ENCODE measurements around the gene HMGN1. TPM values are rescaled to one million over a fixed set of nuclear protein-coding genes. Genes with fewer than 3 reads are reported as not detected.

HMGN1 gene
- total and polyA plus RNA-seq, 4 donors = 34.6 to 92.3 (median 55.0) TPM

DNA sequence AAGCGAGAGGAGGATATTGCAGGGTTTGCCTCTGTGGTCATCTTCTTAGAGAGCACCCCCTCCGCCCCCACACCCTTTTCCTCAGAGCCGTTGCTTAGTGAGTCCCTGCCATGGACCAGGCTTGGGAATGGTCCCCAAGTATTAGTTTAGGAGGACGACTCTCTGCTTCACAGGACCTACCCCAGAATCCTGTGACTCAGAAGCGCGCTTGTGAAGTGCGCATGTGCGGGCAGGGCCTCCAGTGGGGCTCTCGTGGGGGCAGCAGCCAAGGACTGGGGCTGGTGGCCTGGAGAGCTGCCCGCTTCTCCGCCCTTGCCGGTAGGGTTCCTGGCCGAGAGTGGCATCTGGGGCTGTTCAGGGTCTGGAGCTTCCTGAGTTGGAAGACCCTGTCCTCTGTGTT lies 37.3 kb upstream of the HMGN1 start:
- H3K27ac ChIP-seq (ENCODE audit: low read depth in 1 of 2, low read length in 2 of 2) = peak overlapping the region; percentile 82 to 86
- no peak overlapping the region for H3K4me3 ChIP-seq (ENCODE audit: low read depth in 1 of 3, low read length in 3 of 3)
- 70% methylated on average over 13 of the region's 13 CpGs for WGBS
- H3K9me3 ChIP-seq (ENCODE audit: control insufficient read depth in 4 of 4, low read length in 3 of 4) = no peaks in the 10 kb centered on the region
- H3K9ac ChIP-seq (ENCODE audit: low read depth in 1 of 2, low read length in 2 of 2) = peak overlapping the region in 1 of 2 donors; percentile 16
- peaks cover 0 to 1% (median 0%) of the 10 kb centered on the region in 4 donors for H3K36me3 ChIP-seq (ENCODE audit: control insufficient read depth in 4 of 4, insufficient read depth in 3 of 4, low read depth in 1 of 4, low read length in 3 of 4)
- peak; percentile 36 for DNase-seq (ENCODE audit: low spot score)
- H3K4me1 ChIP-seq (ENCODE audit: control insufficient read depth in 4 of 4, insufficient read depth in 4 of 4, low read length in 3 of 4) = peaks cover 4 to 27% (median 14%) of the 10 kb centered on the region in 4 donors
- TF ChIP-seq GABPA (IDR thresholded peaks at IDR 0.05 in 1 of 2, conservative IDR thresholded peaks at IDR 0.05 in 1 of 2) (no peak), HNF4A (conservative IDR thresholded peaks at IDR 0.05) (no peak), HNF4G (IDR thresholded peaks at IDR 0.05) (no peak), NR2F2 (IDR thresholded peaks at IDR 0.05) (no peak)
- H3K27me3 ChIP-seq (ENCODE audit: control insufficient read depth in 4 of 4, insufficient read depth in 4 of 4, low read length in 3 of 4) = no peaks in the 10 kb centered on the region

DNA sequence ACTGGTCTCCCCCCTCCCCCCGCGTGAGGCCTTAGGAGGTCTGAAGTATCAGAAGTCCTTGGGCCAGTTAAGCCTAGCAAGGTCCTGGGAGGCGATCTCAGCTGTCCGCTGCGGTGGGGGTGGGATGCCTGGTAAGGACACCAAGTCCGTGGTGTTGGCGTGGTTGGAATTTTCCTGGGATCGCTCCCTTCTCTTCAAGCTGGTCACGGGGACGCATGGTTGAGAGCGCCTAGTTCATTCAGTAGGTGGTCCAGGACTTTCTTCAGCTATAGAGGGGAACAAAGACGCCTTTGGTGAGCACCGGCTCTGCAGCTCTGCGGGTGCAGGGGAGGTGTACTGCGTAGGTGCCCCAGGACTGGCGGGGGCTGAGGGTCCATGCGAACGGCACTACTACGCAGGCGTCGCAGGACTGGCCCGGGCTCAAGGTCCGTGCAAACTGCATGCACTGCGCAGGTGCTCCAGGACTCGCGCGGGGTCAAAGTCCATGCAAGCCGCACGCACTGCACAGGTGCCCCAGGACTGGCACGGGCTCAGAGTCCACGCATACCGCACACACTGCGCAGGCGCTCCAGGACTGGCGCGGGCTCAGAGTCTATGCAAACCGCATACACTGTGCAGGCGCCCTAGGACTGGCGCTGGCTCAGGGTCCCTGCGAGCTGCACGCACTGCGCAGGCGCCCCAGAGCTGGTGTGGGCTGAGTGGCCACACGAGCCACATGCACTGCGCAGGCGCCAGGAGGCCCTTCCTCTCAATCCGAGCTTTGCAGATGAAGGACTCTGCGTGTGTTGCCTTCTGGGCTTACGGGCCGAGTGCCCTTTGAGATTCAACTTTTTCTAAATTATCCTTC lies 36.6 kb upstream of the HMGN1 start:
- H3K4me3 ChIP-seq (ENCODE audit: low read depth in 1 of 3, low read length in 3 of 3) = peak overlapping the region; percentile 40 to 62 (median 44)
- TF ChIP-seq RAD21 (IDR thresholded peaks at IDR 0.05) = no peak
- TF ChIP-seq TAF1 (conservative IDR thresholded peaks at IDR 0.05) = no peak
- no peak for TF ChIP-seq MAX (IDR thresholded peaks at IDR 0.05)
- peak in 1 of 2 donors; percentile 8 for TF ChIP-seq JUND (IDR thresholded peaks at IDR 0.05)
- TF ChIP-seq, protein P1, sequence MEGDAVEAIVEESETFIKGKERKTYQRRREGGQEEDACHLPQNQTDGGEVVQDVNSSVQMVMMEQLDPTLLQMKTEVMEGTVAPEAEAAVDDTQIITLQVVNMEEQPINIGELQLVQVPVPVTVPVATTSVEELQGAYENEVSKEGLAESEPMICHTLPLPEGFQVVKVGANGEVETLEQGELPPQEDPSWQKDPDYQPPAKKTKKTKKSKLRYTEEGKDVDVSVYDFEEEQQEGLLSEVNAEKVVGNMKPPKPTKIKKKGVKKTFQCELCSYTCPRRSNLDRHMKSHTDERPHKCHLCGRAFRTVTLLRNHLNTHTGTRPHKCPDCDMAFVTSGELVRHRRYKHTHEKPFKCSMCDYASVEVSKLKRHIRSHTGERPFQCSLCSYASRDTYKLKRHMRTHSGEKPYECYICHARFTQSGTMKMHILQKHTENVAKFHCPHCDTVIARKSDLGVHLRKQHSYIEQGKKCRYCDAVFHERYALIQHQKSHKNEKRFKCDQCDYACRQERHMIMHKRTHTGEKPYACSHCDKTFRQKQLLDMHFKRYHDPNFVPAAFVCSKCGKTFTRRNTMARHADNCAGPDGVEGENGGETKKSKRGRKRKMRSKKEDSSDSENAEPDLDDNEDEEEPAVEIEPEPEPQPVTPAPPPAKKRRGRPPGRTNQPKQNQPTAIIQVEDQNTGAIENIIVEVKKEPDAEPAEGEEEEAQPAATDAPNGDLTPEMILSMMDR (IDR thresholded peaks at IDR 0.05; ENCODE audit: low read depth, low read length, missing input control) = no peak
- TF ChIP-seq REST (IDR thresholded peaks at IDR 0.05) = no peak
- TF ChIP-seq, protein P2, sequence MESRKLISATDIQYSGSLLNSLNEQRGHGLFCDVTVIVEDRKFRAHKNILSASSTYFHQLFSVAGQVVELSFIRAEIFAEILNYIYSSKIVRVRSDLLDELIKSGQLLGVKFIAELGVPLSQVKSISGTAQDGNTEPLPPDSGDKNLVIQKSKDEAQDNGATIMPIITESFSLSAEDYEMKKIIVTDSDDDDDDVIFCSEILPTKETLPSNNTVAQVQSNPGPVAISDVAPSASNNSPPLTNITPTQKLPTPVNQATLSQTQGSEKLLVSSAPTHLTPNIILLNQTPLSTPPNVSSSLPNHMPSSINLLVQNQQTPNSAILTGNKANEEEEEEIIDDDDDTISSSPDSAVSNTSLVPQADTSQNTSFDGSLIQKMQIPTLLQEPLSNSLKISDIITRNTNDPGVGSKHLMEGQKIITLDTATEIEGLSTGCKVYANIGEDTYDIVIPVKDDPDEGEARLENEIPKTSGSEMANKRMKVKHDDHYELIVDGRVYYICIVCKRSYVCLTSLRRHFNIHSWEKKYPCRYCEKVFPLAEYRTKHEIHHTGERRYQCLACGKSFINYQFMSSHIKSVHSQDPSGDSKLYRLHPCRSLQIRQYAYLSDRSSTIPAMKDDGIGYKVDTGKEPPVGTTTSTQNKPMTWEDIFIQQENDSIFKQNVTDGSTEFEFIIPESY (IDR thresholded peaks at IDR 0.05) = peak; percentile 66
- TF ChIP-seq RXRA (IDR thresholded peaks at IDR 0.05) = peak; percentile 31 to 58
- no peak for TF ChIP-seq GABPA (IDR thresholded peaks at IDR 0.05 in 1 of 2, conservative IDR thresholded peaks at IDR 0.05 in 1 of 2)
- peak; percentile 87 for TF ChIP-seq SP1 (IDR thresholded peaks at IDR 0.05)
- TF ChIP-seq NR2F2 (IDR thresholded peaks at IDR 0.05) = no peak
- peak; percentile 98 for TF ChIP-seq HNF4G (IDR thresholded peaks at IDR 0.05)
- no peak for TF ChIP-seq ATF3 (IDR thresholded peaks at IDR 0.05)
- no peak for TF ChIP-seq FOXA1 (IDR thresholded peaks at IDR 0.05)
- TF ChIP-seq FOXA2 (IDR thresholded peaks at IDR 0.05) = no peak
- TF ChIP-seq EGR1 (IDR thresholded peaks at IDR 0.05; ENCODE audit: low read depth in 2 of 2) = peak in 1 of 2 donors; percentile 47
- TF ChIP-seq YY1 (IDR thresholded peaks at IDR 0.05) = peak; percentile 72
- peak; percentile 97 to 99 for TF ChIP-seq HNF4A (conservative IDR thresholded peaks at IDR 0.05)
- 57% methylated on average over 50 of the region's 50 CpGs for WGBS

More for the DNA sequence above, 36.6 kb upstream of the HMGN1 start:
- DNase-seq (ENCODE audit: low spot score) = peak; percentile 73
- H3K9me3 ChIP-seq (ENCODE audit: control insufficient read depth in 4 of 4, low read length in 3 of 4) = no peaks in the 10 kb centered on the region
- H3K4me1 ChIP-seq (ENCODE audit: control insufficient read depth in 4 of 4, insufficient read depth in 4 of 4, low read length in 3 of 4) = peaks cover 4 to 33% (median 19%) of the 10 kb centered on the region in 4 donors
- H3K36me3 ChIP-seq (ENCODE audit: control insufficient read depth in 4 of 4, insufficient read depth in 3 of 4, low read depth in 1 of 4, low read length in 3 of 4) = no peaks in the 10 kb centered on the region
- peak overlapping the region; percentile 84 to 85 for H3K9ac ChIP-seq (ENCODE audit: low read depth in 1 of 2, low read length in 2 of 2)
- no peaks in the 10 kb centered on the region for H3K27me3 ChIP-seq (ENCODE audit: control insufficient read depth in 4 of 4, insufficient read depth in 4 of 4, low read length in 3 of 4)
- peak overlapping the region; percentile 86 to 91 for H3K27ac ChIP-seq (ENCODE audit: low read depth in 1 of 2, low read length in 2 of 2)

Data from liver (tissue), 9 donors.